Testis (tissue), 3 donors: Measurements from ENCODE around the gene RAB36. TPM values are rescaled to one million over a fixed set of nuclear protein-coding genes. Genes with fewer than 3 reads are reported as not detected.

Experiments
- DNase-seq: peaks from one replicate; pipeline ENCODE4 v3.0.0-alpha.2; 2019
- H3K27ac ChIP-seq, 2 donors: fragments of 200-600 bp; sonication (generic); one replicate each; pipeline ENCODE4 v1.5.1; 2019
- H3K27me3 ChIP-seq: fragments of 200-600 bp; sonication (generic); one replicate; pipeline ENCODE4 v1.5.1; 2019
- H3K36me3 ChIP-seq: fragments of 200-600 bp; sonication (generic); one replicate; pipeline ENCODE4 v1.5.1; 2017; ENCODE audit warnings: low read depth; ENCODE audit errors: missing control alignments
- H3K4me1 ChIP-seq: fragments of 200-600 bp; sonication (generic); one replicate; pipeline ENCODE4 v1.5.1; 2019
- H3K4me3 ChIP-seq, 2 donors: fragments of 200-600 bp; sonication (generic); one replicate each; pipeline ENCODE4 v1.5.1; 2017 to 2019
- H3K9me3 ChIP-seq: fragments of 200-600 bp; sonication (generic); one replicate; pipeline ENCODE4 v1.5.1; 2017
- CTCF ChIP-seq, 3 experiments: fragments of 450-650 bp in 2 of 3; fragments of 200-600 bp in 1 of 3; sonication (generic) in 1 of 3; IDR thresholded peaks; one replicate each; pipeline ENCODE4 v1.5.1; 2016 to 2019; ENCODE audit warnings: antibody characterized with exemption in 3 of 3, mild to moderate bottlenecking in 2 of 3, moderate library complexity in 1 of 3
- POLR2A ChIP-seq: fragments of 450-650 bp; IDR thresholded peaks from one replicate; pipeline ENCODE4 v1.6.1; 2017; ENCODE audit warnings: antibody characterized with exemption, mild to moderate bottlenecking, moderate library complexity
- WGBS, 2 donors: methylation state at CpG; one replicate each; pipeline ENCODE4 v1.1.5; 2018; 5-methylcytosine and 5-hydroxymethylcytosine counted together
- intact Hi-C: fragments of 100-400 bp; cut with DNase I; formaldehyde crosslinking; loops from one replicate; pipeline ENCODE4 v1.15.1; 2023; ENCODE audit warnings: low total_unique reads
- polyA plus RNA-seq: library from polyadenylated mRNA; stranded (reverse); fragments of 350-450 nt; fragmentation: Illumina TruSeq; extraction: RNeasy Lipid Tissue Mini Kit (QIAGEN cat#74804); gene quantifications from one replicate; pipeline ENCODE4 v1.2.3, GENCODE V29; 2014; ENCODE audit warnings: low read depth, low replicate concordance; ENCODE audit not compliant: insufficient read depth
- total RNA-seq, 2 donors: library from RNA; depleted of rRNA; stranded (reverse); fragments of >200 nt; gene quantifications; one replicate each; pipeline ENCODE4 v1.2.3, GENCODE V29; 2016

Gene RAB36
- total and polyA plus RNA-seq, 3 donors from 2014 or later, result 7.4 to 11.1 (median 7.5) TPM

DNA sequence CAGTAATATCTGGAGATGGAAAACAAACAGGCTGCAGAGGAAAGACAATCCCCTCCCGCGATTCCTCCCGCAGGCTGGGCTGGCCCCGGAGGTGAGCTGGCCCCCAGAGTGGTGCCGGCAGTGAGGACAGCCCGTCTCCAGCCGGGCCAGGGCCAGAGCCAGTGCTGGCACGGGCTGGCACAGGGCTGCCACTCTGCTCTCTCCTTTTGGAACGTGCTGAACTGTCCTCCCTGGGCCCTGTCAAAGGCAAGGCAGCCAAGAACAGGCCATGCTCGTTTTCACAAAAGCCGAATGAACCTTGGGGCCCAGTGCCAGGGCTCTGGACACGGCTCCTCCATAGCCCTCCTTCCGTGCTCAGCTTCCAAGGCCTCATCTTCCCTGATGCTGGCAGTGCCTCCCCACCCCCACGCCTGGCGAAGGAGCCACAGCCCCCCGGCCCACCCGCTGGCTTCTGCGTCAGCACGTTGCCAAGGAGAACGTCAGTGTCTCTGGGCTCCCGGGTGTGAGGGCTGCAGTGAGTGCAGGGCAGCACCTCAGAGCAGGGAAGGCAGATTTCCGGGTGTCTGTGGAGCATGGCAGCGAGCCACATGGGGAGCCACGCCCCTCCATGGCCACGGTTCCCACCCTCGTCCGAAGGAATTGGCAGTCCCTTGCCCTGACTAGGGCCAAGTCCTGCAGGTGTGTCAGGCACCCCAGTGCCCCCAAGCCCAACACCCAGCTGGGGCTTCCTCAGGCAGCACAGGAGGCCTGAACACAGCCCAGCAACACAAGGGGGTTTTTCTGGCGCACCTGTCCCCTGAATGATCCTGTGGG lies 46.4 kb upstream of the RAB36 start:
- H3K36me3 ChIP-seq, result no peaks in the 10 kb centered on the region
- TF ChIP-seq CTCF (IDR thresholded peaks at IDR 0.05) (no peak), POLR2A (no peak)

DNA sequence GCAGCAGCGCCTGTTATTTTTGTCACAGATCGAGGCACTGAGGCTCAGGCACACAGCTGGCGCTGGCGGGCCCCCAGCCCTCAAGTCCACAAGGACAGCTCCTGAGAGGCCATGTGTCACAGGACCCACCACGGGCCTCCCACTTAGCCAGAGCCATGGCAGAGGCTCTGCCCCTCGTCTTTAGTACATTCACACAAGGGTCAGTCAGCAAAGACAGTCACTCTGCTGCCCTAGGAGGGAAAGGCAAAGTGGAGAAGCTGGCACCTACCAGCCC lies 45.8 kb upstream of the RAB36 start:
- Histone ChIP-seq H3K27me3 (no peaks in the 10 kb centered on the region), H3K4me3 (no peak overlapping the region), H3K9me3 (no peaks in the 10 kb centered on the region), H3K27ac (peak overlapping the region; percentile 19 to 87), H3K4me1 (peaks cover 47% of the 10 kb centered on the region), H3K36me3 (no peaks in the 10 kb centered on the region)
- intact Hi-C loops, result no loop called here
- WGBS, 2 donors, result 91% methylated on average over 6 of the region's 6 CpGs; no CpG with 5 or more reads in 1 of the 2 donors
- no peak for DNase-seq
- TF ChIP-seq POLR2A (no peak), CTCF (IDR thresholded peaks at IDR 0.05) (no peak)

More for the DNA sequence above, 46.4 kb upstream of the RAB36 start:
- peaks cover 47% of the 10 kb centered on the region for H3K4me1 ChIP-seq
- H3K27me3 ChIP-seq, result no peaks in the 10 kb centered on the region
- peak; percentile 84 for DNase-seq
- intact Hi-C loops, result no loop called here
- 35 to 59% methylated on average over 7 to 28 of the region's 28 CpGs for WGBS, 2 donors
- H3K27ac ChIP-seq, result peak overlapping the region; percentile 84 to 87
- H3K4me3 ChIP-seq, result no peak overlapping the region
- no peaks in the 10 kb centered on the region for H3K9me3 ChIP-seq

DNA sequence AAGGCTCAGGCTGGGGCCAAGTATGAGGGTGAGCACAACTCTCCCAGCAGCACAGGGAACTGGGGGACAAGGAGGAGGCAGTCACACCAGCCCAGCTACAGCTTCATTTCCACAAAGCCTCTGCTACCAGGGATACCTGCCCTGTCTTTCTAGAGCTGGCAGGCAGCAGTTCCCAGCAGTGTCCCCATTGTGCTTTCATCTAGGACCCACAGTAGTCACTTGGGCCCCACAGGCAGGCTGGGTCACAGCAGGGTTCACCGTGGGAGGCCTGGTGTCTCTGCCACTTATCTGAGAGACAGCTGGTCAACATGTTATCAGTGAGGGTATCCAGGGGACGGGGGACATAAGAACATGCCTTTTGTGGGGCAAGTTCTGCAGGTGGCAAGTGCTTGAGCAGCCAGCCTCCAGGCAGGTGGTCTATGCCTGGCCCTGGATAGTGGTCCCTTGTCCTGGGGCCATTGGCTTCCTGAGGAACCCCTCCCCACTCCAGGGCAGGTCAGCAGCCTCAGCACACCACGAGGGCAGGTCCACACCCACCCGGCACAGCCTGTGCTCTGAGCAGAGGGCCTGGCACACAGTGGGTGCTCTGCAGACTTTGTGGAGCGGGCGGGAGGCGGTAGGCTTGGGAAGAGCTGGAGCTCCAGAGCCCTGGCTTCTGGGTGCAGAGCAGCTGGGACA lies 45.0 kb upstream of the RAB36 start:
- intact Hi-C loops, result no loop called here
- Histone ChIP-seq H3K27ac (no peak overlapping the region), H3K36me3 (no peaks in the 10 kb centered on the region), H3K4me3 (no peak overlapping the region), H3K27me3 (no peaks in the 10 kb centered on the region), H3K4me1 (peaks cover 47% of the 10 kb centered on the region), H3K9me3 (no peaks in the 10 kb centered on the region)
- WGBS, 2 donors, result 77 to 90% methylated on average over 5 to 7 of the region's 7 CpGs
- no peak for TF ChIP-seq POLR2A
- no peak for TF ChIP-seq CTCF (IDR thresholded peaks at IDR 0.05)
- DNase-seq, result no peak

DNA sequence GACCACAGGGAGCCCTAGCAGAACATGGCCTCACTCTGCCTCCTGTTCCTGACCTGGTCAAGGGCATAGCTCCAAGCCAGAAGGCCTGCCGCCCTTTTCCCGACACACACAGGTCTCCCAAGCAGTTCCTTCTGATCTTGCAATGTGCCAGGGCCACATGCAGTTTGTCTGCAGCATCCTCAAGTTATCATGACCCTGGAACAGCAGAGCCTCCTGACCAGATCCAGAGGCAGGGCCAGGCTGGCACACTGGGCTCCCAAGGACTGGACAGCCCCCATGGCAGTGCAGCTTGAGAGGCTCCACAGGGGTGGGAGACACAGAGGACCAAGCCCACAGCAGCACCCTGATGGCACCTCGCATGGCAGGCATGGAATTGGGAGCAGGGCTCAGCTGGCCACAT lies 43.8 kb upstream of the RAB36 start:
- WGBS, 2 donors, result 78% methylated on average over 3 of the region's 3 CpGs; no CpG with 5 or more reads in 1 of the 2 donors

More for the DNA sequence above, 43.8 kb upstream of the RAB36 start:
- no peak overlapping the region for H3K4me3 ChIP-seq
- DNase-seq, result no peak
- TF ChIP-seq CTCF (IDR thresholded peaks at IDR 0.05) (no peak), POLR2A (no peak)
- no peak overlapping the region for H3K27ac ChIP-seq
- no peaks in the 10 kb centered on the region for H3K27me3 ChIP-seq
- H3K36me3 ChIP-seq, result no peaks in the 10 kb centered on the region
- peaks cover 47% of the 10 kb centered on the region for H3K4me1 ChIP-seq
- intact Hi-C loops, result no loop called here
- no peaks in the 10 kb centered on the region for H3K9me3 ChIP-seq
